Measurements from ENCODE around the gene CHAT.

Gene CHAT

DNA sequence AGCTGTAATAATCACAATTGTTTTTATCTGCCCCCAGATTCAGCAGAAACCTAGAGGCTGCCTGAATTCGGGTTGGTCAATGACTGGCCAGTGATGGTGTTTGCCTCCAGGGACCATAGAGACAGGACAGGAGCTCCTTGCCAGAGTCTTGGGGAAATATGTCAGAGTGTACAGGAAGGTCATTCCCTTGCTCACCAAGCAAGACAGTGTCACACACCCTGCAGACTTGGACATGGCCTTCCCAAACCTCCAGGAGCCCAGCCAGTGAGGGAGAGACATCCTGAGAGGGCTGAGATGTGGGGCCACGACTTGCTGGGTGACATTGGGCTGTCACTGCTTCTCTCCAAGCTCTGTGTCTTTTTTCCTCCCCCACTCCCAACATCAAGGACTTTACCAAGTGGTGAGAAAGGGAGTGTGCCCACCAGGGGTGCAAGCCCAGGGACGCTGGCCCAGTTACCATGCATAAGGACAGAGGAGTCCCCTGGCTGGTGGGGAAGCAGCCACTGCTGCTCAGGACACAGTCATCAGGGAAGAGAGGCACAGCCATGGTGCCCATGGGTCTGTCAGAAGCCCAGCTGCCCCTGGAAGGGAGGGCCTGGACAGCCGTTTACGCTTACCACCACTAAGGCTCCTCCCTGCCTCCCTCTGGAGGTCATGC, 40.3 kb downstream of the CHAT start:
- no peak overlapping the region for H3K27ac ChIP-seq (ENCODE audit: low read length)
- H3K27me3 ChIP-seq (ENCODE audit: control insufficient read depth in 1 of 2, insufficient read depth in 2 of 2, low read length in 2 of 2) = peaks cover 0 to 8% of the 10 kb centered on the region in 2 donors
- H3K9ac ChIP-seq (ENCODE audit: low read length in 2 of 2) = no peak overlapping the region
- no peaks in the 10 kb centered on the region for H3K36me3 ChIP-seq (ENCODE audit: control insufficient read depth in 2 of 2, insufficient read depth in 2 of 2, low read length in 2 of 2)
- no peak overlapping the region for H3K4me3 ChIP-seq (ENCODE audit: low read length in 2 of 2)
- peaks cover 0 to 5% of the 10 kb centered on the region in 2 donors for H3K9me3 ChIP-seq (ENCODE audit: control insufficient read depth in 2 of 2, low read length in 2 of 2)
- no peaks in the 10 kb centered on the region for H3K4me1 ChIP-seq (ENCODE audit: control insufficient read depth, insufficient read depth, low read length)

DNA sequence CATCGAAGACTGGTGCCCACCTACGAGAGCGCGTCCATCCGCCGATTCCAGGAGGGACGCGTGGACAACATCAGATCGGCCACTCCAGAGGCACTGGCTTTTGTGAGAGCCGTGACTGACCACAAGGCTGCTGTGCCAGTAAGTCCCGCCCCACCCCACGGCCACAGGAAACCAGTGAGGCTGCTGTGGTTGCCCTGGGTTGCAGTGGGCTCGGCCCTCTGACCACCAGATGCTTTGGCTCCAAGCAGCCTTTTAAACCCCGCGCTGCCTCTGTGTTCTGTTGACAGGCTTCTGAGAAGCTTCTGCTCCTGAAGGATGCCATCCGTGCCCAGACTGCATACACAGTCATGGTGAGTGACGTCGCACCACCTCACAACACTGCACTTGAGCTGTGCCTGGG, 41.3 kb downstream of the CHAT start:
- H3K27ac ChIP-seq (ENCODE audit: low read length) = no peak overlapping the region
- H3K9me3 ChIP-seq (ENCODE audit: control insufficient read depth in 2 of 2, low read length in 2 of 2) = peaks cover 0 to 5% of the 10 kb centered on the region in 2 donors
- H3K9ac ChIP-seq (ENCODE audit: low read length in 2 of 2) = no peak overlapping the region
- H3K4me3 ChIP-seq (ENCODE audit: low read length in 2 of 2) = no peak overlapping the region
- H3K36me3 ChIP-seq (ENCODE audit: control insufficient read depth in 2 of 2, insufficient read depth in 2 of 2, low read length in 2 of 2) = no peaks in the 10 kb centered on the region
- H3K4me1 ChIP-seq (ENCODE audit: control insufficient read depth, insufficient read depth, low read length) = no peaks in the 10 kb centered on the region
- H3K27me3 ChIP-seq (ENCODE audit: control insufficient read depth in 1 of 2, insufficient read depth in 2 of 2, low read length in 2 of 2) = peaks cover 0 to 8% of the 10 kb centered on the region in 2 donors

DNA sequence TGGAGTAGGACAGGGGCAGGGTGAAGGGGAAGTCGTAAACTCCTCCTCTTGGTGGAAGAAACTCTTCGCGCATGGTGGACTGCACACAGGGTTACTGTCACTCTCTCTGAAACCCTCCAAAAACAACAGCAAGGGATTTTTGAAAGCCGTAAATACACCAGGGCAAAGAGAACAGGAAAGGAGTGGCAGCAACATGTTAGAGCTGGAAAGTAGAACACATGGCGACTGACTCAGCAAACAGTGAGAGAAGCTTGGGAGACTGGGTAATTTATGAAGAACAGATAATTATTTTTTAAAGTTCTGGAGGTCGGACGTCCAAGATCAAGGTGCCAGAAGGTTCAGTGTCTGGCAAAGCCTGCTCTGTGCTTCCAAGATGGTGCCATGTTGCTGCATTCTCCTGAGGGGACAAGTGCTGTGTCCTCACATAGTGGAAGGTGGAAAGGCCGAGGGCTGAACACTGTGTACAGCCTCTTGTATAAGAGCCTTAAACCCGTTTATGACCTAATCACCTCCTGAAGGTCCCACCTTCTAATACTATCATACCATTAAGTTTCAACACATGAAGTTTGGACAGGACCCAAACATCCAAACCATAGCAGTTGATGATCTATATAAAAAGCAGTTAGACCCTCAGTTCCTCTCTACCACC, 43.1 kb downstream of the CHAT start:
- H3K27me3 ChIP-seq (ENCODE audit: control insufficient read depth in 1 of 2, insufficient read depth in 2 of 2, low read length in 2 of 2) = peaks cover 0 to 6% of the 10 kb centered on the region in 2 donors

DNA sequence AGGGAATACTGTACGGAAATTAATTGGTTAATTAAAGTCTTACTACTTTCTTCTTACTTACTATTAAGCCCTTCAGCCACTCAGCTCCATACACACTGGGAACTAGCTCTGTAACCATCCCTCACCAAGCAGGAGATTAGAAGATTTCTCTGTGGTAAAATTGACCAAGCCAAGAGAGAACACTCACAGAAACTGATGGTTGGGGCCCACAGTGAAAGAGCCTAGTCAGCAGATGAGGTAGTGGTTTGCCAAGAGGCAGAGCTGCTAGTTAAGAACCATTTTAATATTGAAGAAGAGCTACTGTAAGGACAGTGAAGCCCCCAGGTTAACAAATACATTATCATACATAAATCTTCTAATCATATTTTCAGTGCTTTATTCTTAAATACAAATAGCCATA, 43.8 kb downstream of the CHAT start:
- Histone ChIP-seq H3K4me1 (ENCODE audit: control insufficient read depth, insufficient read depth, low read length) (no peaks in the 10 kb centered on the region), H3K36me3 (ENCODE audit: control insufficient read depth in 2 of 2, insufficient read depth in 2 of 2, low read length in 2 of 2) (no peaks in the 10 kb centered on the region), H3K27me3 (ENCODE audit: control insufficient read depth in 1 of 2, insufficient read depth in 2 of 2, low read length in 2 of 2) (peaks cover 0 to 5% of the 10 kb centered on the region in 2 donors), H3K9me3 (ENCODE audit: control insufficient read depth in 2 of 2, low read length in 2 of 2) (peaks cover 0 to 5% of the 10 kb centered on the region in 2 donors), H3K27ac (ENCODE audit: low read length) (no peak overlapping the region), H3K9ac (ENCODE audit: low read length in 2 of 2) (no peak overlapping the region), H3K4me3 (ENCODE audit: low read length in 2 of 2) (no peak overlapping the region)

More for the DNA sequence above, 43.1 kb downstream of the CHAT start:
- Histone ChIP-seq H3K36me3 (ENCODE audit: control insufficient read depth in 2 of 2, insufficient read depth in 2 of 2, low read length in 2 of 2) (no peaks in the 10 kb centered on the region), H3K4me3 (ENCODE audit: low read length in 2 of 2) (no peak overlapping the region), H3K4me1 (ENCODE audit: control insufficient read depth, insufficient read depth, low read length) (no peaks in the 10 kb centered on the region), H3K27ac (ENCODE audit: low read length) (no peak overlapping the region), H3K9ac (ENCODE audit: low read length in 2 of 2) (no peak overlapping the region), H3K9me3 (ENCODE audit: control insufficient read depth in 2 of 2, low read length in 2 of 2) (peaks cover 0 to 5% of the 10 kb centered on the region in 2 donors)

DNA sequence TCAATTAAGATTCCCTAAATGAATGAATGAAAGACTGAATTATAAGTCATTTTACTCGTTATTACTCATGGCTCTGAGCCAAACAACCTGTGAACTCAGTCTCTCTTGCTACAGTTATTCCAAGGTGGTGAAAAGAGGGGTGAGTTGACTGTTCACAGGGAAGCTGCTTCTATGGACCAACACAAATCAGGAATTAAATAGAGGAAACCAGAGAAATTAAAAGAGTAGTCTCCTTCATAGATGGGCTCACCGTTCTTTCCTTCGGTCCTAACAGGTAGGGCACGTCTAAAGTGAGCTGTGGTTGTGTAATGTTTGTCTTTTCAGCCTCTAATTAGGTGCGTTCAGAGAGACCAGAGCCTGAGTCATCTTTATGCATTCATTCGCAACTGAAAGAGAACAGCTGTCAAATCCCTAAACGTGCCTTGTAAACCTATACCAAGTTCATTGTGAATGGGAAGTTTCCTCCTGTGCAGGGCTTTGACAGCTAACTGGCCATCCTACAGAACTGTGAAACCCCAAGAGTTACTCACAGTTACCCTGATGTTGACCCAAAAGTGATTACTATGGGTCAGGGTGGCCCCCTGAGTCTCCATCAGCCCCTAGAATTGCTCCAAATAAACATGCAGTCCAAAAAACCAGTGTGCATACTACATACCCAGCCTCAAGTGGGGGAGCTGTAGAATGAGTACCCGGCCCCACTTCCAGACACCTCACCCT, 47.5 kb downstream of the CHAT start:
- Histone ChIP-seq H3K36me3 (ENCODE audit: control insufficient read depth in 2 of 2, insufficient read depth in 2 of 2, low read length in 2 of 2) (no peaks in the 10 kb centered on the region), H3K4me1 (ENCODE audit: control insufficient read depth, insufficient read depth, low read length) (no peaks in the 10 kb centered on the region), H3K9ac (ENCODE audit: low read length in 2 of 2) (no peak overlapping the region), H3K9me3 (ENCODE audit: control insufficient read depth in 2 of 2, low read length in 2 of 2) (peaks cover 0 to 5% of the 10 kb centered on the region in 2 donors), H3K27ac (ENCODE audit: low read length) (no peak overlapping the region), H3K27me3 (ENCODE audit: control insufficient read depth in 1 of 2, insufficient read depth in 2 of 2, low read length in 2 of 2) (no peaks in the 10 kb centered on the region), H3K4me3 (ENCODE audit: low read length in 2 of 2) (no peak overlapping the region)

DNA sequence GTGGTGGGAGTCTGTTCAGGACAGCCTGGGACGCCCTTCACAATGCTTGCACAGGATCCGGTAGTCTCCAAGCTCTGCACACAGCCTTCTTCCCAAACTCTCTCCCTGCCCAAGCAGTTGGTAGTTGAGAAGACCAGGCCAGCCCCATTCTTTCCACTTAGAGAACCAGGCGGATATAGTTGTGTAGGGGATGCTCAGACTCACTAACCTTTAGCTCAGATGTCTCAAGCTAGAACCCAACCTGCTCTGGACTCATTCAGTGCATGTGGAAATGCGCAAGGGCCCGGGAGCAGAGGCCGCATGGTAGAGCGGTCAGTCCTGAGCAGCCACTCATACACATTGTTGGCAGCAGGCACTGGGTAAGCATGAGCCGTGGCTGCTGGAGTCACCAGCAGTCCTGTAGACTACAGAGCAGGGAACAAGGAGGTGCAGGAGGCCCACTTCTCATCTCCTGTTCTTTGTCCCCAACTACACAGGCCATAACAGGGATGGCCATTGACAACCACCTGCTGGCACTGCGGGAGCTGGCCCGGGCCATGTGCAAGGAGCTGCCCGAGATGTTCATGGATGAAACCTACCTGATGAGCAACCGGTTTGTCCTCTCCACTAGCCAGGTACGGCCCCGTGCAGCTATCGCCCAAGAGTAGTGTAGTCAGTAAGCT, 48.5 kb downstream of the CHAT start:
- H3K9ac ChIP-seq (ENCODE audit: low read length in 2 of 2) = no peak overlapping the region
- peaks cover 0 to 2% of the 10 kb centered on the region in 2 donors for H3K9me3 ChIP-seq (ENCODE audit: control insufficient read depth in 2 of 2, low read length in 2 of 2)
- no peaks in the 10 kb centered on the region for H3K27me3 ChIP-seq (ENCODE audit: control insufficient read depth in 1 of 2, insufficient read depth in 2 of 2, low read length in 2 of 2)
- no peaks in the 10 kb centered on the region for H3K36me3 ChIP-seq (ENCODE audit: control insufficient read depth in 2 of 2, insufficient read depth in 2 of 2, low read length in 2 of 2)
- H3K4me1 ChIP-seq (ENCODE audit: control insufficient read depth, insufficient read depth, low read length) = no peaks in the 10 kb centered on the region
- H3K27ac ChIP-seq (ENCODE audit: low read length) = no peak overlapping the region
- H3K4me3 ChIP-seq (ENCODE audit: low read length in 2 of 2) = no peak overlapping the region

DNA sequence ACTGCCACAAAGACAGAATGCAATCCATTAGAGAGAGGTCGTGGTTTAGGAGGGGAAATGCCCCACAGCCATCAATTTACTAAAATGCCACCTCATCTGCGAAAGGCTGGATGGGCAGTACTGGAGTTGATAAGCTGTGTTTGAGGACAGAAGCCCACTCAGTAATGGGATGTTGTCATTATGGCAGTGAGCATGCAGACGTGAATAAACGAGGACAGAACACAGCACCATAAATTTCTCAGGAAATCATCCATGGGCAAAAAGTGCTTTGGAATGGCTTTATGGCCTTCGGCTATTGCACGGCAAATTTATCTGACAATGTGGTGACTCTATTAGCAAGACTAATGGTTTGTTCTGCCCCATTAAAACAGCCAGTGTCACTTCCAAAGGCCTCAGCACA, 49.8 kb downstream of the CHAT start:
- Histone ChIP-seq H3K4me1 (ENCODE audit: control insufficient read depth, insufficient read depth, low read length) (no peaks in the 10 kb centered on the region), H3K9ac (ENCODE audit: low read length in 2 of 2) (no peak overlapping the region), H3K36me3 (ENCODE audit: control insufficient read depth in 2 of 2, insufficient read depth in 2 of 2, low read length in 2 of 2) (no peaks in the 10 kb centered on the region), H3K27me3 (ENCODE audit: control insufficient read depth in 1 of 2, insufficient read depth in 2 of 2, low read length in 2 of 2) (no peaks in the 10 kb centered on the region), H3K4me3 (ENCODE audit: low read length in 2 of 2) (no peak overlapping the region), H3K9me3 (ENCODE audit: control insufficient read depth in 2 of 2, low read length in 2 of 2) (no peaks in the 10 kb centered on the region), H3K27ac (ENCODE audit: low read length) (no peak overlapping the region)

DNA sequence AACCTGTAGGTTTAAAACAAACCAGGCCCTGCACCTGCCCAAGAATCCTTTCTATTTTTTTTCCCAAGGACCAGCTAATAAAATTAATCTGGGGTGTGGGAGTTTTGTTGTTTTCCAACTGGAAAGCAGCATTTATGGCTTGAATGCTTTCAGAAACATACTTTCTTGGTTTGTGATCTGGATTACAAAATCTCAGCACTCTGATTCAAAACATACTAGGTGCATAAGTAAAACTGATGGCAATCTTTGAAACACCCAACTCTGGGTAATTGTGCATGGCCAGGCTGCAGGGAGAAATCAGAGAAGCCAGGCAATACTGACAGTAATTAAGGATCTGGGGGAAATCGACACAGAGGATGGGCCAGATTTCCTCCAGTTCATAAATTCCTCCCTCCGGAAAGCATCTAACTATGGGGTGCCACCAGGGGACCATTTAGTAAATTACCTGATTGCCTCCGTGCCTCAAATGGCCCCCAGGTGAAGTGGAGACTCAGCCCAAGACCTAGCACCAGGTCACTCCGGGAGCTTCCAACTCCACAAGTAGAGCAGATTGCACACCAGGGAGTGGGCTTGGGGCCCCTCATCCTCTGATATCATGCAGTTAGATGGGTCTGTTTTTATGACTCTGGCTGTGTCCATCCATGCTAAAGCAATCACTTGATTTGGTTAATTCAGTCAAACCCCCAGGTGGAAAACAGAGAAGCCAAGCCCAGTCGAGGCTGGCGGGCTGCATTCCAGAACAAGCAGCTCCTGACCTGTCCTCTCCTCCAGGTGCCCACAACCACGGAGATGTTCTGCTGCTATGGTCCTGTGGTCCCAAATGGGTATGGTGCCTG, 50.4 kb downstream of the CHAT start:
- Histone ChIP-seq H3K27ac (ENCODE audit: low read length) (no peak overlapping the region), H3K27me3 (ENCODE audit: control insufficient read depth in 1 of 2, insufficient read depth in 2 of 2, low read length in 2 of 2) (no peaks in the 10 kb centered on the region), H3K9me3 (ENCODE audit: control insufficient read depth in 2 of 2, low read length in 2 of 2) (no peaks in the 10 kb centered on the region), H3K4me1 (ENCODE audit: control insufficient read depth, insufficient read depth, low read length) (no peaks in the 10 kb centered on the region), H3K4me3 (ENCODE audit: low read length in 2 of 2) (no peak overlapping the region), H3K36me3 (ENCODE audit: control insufficient read depth in 2 of 2, insufficient read depth in 2 of 2, low read length in 2 of 2) (no peaks in the 10 kb centered on the region), H3K9ac (ENCODE audit: low read length in 2 of 2) (no peak overlapping the region)

DNA sequence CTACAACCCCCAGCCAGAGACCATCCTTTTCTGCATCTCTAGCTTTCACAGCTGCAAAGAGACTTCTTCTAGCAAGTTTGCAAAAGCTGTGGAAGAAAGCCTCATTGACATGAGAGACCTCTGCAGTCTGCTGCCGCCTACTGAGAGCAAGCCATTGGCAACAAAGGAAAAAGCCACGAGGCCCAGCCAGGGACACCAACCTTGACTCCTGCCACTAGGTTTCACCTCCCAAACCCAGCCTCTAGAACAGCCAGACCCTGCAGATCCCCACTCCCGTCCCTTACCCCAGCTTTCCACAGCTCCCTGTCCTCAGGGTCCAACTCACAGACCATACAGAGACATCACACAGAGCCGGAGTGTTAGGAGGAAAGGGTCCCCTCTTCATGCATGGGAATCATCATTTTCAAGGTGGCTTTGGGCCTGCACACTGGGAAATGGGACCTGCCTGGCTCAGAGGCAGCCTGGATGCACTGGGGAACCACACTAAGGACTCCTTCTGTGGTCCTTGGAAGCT, 51.1 kb downstream of the CHAT start:
- Histone ChIP-seq H3K9me3 (ENCODE audit: control insufficient read depth in 2 of 2, low read length in 2 of 2) (no peaks in the 10 kb centered on the region), H3K4me1 (ENCODE audit: control insufficient read depth, insufficient read depth, low read length) (no peaks in the 10 kb centered on the region), H3K9ac (ENCODE audit: low read length in 2 of 2) (no peak overlapping the region), H3K4me3 (ENCODE audit: low read length in 2 of 2) (no peak overlapping the region), H3K27ac (ENCODE audit: low read length) (no peak overlapping the region), H3K36me3 (ENCODE audit: control insufficient read depth in 2 of 2, insufficient read depth in 2 of 2, low read length in 2 of 2) (no peaks in the 10 kb centered on the region), H3K27me3 (ENCODE audit: control insufficient read depth in 1 of 2, insufficient read depth in 2 of 2, low read length in 2 of 2) (no peaks in the 10 kb centered on the region)

DNA sequence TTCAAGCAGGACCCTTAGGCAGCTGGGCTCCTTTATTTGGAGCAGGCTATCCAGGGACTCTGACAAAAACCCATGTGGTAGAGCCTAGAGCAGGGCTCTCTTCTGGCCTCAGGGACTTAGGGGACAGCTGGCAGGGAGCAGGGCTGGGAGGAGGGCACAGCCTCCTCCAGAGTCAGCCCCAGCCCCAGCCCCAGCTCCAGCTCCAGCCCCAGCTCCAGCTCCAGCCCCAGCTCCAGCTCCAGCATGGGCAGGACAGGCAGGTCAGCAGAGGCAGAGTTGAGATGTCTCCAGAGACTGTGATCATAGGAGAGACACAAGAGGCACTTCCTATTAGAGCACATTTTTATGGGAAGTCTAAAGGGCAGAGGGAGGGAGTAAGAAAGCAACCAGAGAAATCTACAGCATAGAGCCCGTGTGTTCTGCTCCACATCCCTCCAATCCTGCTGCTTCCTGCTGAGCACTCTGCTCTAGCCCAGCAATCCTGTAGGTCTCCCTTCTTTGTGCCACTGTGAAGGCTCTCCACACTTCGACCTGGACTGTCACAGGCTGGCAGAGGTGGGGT, 52.3 kb downstream of the CHAT start:
- no peaks in the 10 kb centered on the region for H3K36me3 ChIP-seq (ENCODE audit: control insufficient read depth in 2 of 2, insufficient read depth in 2 of 2, low read length in 2 of 2)
- H3K9ac ChIP-seq (ENCODE audit: low read length in 2 of 2) = no peak overlapping the region
- H3K9me3 ChIP-seq (ENCODE audit: control insufficient read depth in 2 of 2, low read length in 2 of 2) = no peaks in the 10 kb centered on the region
- no peaks in the 10 kb centered on the region for H3K4me1 ChIP-seq (ENCODE audit: control insufficient read depth, insufficient read depth, low read length)
- no peaks in the 10 kb centered on the region for H3K27me3 ChIP-seq (ENCODE audit: control insufficient read depth in 1 of 2, insufficient read depth in 2 of 2, low read length in 2 of 2)
- no peak overlapping the region for H3K27ac ChIP-seq (ENCODE audit: low read length)
- H3K4me3 ChIP-seq (ENCODE audit: low read length in 2 of 2) = no peak overlapping the region

Data from stomach smooth muscle (tissue), 2 donors.